Measurements from ENCODE around the gene XRN2.
"Not testable (repeated sequence)": the region's sequence is repeated elsewhere in the genome, so short reads cannot be mapped to it uniquely, and the experiment has no call there.

- TF ChIP-seq TAF1 (IDR thresholded peaks at IDR 0.05; ENCODE audit: borderline replicate concordance, low read depth, low read length); POLR2A (IDR thresholded peaks at IDR 0.05; ENCODE audit: low read depth, low read length); POLR2AphosphoS5 (IDR thresholded peaks at IDR 0.05; ENCODE audit: low read depth, low read length): not testable (repeated sequence)
Observed at GRCh38 chr20:21419147-21419546, 116.0 kb downstream of the XRN2 start.
